ENCODE measurements around the gene SLC4A3.

DNA sequence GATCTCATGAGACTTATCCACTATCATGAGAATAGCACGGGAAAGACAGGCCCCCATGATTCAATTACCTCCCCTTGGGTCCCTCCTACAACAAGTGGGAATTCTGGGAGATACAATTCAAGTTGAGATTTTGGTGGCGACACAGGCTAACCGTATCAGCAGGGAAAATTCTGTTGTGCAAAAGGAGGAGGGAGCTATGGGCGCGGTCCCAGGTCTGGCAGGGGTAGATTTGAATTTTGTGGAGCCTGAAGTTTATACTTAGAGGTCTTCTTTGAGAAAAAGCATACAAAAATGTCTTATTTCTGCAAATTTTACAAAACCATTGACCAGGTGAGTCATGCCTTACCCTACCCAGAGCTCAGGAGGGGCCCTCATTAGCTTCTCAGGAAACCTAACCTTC lies 36.6 kb downstream of the SLC4A3 start:
- TF ChIP-seq, protein P1, sequence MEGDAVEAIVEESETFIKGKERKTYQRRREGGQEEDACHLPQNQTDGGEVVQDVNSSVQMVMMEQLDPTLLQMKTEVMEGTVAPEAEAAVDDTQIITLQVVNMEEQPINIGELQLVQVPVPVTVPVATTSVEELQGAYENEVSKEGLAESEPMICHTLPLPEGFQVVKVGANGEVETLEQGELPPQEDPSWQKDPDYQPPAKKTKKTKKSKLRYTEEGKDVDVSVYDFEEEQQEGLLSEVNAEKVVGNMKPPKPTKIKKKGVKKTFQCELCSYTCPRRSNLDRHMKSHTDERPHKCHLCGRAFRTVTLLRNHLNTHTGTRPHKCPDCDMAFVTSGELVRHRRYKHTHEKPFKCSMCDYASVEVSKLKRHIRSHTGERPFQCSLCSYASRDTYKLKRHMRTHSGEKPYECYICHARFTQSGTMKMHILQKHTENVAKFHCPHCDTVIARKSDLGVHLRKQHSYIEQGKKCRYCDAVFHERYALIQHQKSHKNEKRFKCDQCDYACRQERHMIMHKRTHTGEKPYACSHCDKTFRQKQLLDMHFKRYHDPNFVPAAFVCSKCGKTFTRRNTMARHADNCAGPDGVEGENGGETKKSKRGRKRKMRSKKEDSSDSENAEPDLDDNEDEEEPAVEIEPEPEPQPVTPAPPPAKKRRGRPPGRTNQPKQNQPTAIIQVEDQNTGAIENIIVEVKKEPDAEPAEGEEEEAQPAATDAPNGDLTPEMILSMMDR (IDR thresholded peaks at IDR 0.05 in 8 of 11, conservative IDR thresholded peaks at IDR 0.05 in 3 of 11): no peak
- no peak for TF ChIP-seq POLR2A (IDR thresholded peaks at IDR 0.05)

Measured in spleen (tissue), 7 donors.